HEK293T (cell line): ENCODE measurements around the gene PLCD4.

Experiments used
- ARNT ChIP-seq: fragments of 450-650 bp; IDR thresholded peaks from 2 replicates; pipeline ENCODE4 v1.6.1; 2017; ENCODE audit warnings: mild to moderate bottlenecking
- BHLHE40 ChIP-seq: fragments of 450-650 bp; IDR thresholded peaks from 2 replicates; pipeline ENCODE4 v1.6.1; 2016; ENCODE audit warnings: mild to moderate bottlenecking, moderate library complexity, borderline replicate concordance
- ELF4 ChIP-seq: fragments of 450-650 bp; IDR thresholded peaks from 2 replicates; pipeline ENCODE4 v1.6.1; 2017; ENCODE audit warnings: antibody characterized with exemption
- FOXK2 ChIP-seq: fragments of 450-650 bp; IDR thresholded peaks from 2 replicates; pipeline ENCODE4 v1.6.1; 2016; ENCODE audit warnings: mild to moderate bottlenecking
- FOXM1 ChIP-seq: fragments of 450-650 bp; IDR thresholded peaks from 2 replicates; pipeline ENCODE4 v1.6.1; 2017; ENCODE audit warnings: mild to moderate bottlenecking, borderline replicate concordance
- HDGF ChIP-seq: fragments of 450-650 bp; IDR thresholded peaks from 2 replicates; pipeline ENCODE4 v1.6.1; 2017; ENCODE audit warnings: antibody characterized with exemption, borderline replicate concordance
- L3MBTL2 ChIP-seq: fragments of 450-650 bp; conservative IDR thresholded peaks from 2 replicates; pipeline ENCODE4 v1.6.1; 2016; ENCODE audit warnings: mild to moderate bottlenecking
- SP1 ChIP-seq: fragments of 450-650 bp; IDR thresholded peaks from 2 replicates; pipeline ENCODE4 v1.6.1; 2017
- SUZ12 ChIP-seq: fragments of 450-650 bp; IDR thresholded peaks from 2 replicates; pipeline ENCODE4 v1.6.1; 2016; ENCODE audit warnings: mild to moderate bottlenecking
- TARDBP ChIP-seq: fragments of 450-650 bp; IDR thresholded peaks from 2 replicates; pipeline ENCODE4 v1.6.1; 2016
- ZNF384 ChIP-seq: fragments of 450-650 bp; IDR thresholded peaks from 2 replicates; pipeline ENCODE4 v1.6.1; 2016
- TF ChIP-seq, protein P1 (sequence below): fragments of 450-650 bp; IDR thresholded peaks from 2 replicates; pipeline ENCODE4 v1.6.1; 2016

DNA sequence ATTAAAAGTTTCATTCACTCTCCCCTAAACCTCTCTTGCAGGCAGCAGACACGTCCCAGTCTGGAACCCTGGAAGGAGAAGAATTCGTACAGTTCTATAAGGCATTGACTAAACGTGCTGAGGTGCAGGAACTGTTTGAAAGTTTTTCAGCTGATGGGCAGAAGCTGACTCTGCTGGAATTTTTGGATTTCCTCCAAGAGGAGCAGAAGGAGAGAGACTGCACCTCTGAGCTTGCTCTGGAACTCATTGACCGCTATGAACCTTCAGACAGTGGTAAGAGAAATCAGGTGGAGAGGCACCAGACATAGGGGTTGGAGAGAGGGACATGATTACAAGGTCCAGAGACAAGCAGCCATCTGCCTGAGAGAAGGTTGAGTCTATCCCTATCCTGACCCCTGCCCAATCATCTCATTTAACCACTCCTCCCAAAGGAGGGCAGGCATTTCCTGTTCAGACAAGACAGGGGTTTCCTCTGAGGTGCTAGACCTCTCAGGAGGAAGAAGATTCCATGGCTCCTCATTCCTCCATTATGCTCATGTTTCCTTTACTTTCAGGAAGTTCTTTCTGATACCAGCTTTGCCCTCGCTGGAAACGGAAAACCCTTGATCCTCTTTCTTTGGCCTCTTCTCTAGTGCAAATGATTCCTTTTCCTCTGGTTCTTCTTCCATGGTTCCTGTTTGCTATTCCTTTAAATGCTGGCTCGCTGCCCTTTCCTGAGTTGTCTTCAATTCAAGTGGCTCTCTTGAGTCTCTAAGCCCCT lies 15.1 kb downstream of the PLCD4 start:
- TF ChIP-seq L3MBTL2 (no peak), FOXM1 (no peak), BHLHE40 (no peak), ELF4 (no peak), ARNT (no peak), SP1 (no peak), FOXK2 (no peak), TARDBP (no peak), SUZ12 (no peak), HDGF (no peak), ZNF384 (no peak)
- TF ChIP-seq, protein P1, sequence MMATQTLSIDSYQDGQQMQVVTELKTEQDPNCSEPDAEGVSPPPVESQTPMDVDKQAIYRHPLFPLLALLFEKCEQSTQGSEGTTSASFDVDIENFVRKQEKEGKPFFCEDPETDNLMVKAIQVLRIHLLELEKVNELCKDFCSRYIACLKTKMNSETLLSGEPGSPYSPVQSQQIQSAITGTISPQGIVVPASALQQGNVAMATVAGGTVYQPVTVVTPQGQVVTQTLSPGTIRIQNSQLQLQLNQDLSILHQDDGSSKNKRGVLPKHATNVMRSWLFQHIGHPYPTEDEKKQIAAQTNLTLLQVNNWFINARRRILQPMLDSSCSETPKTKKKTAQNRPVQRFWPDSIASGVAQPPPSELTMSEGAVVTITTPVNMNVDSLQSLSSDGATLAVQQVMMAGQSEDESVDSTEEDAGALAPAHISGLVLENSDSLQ = no peak
